HepG2 (cell line): Measurements from ENCODE around the gene GNAI2. TPM values are rescaled to one million over a fixed set of nuclear protein-coding genes. Genes with fewer than 3 reads are reported as not detected.
"Not testable (repeated sequence)": the region's sequence is repeated elsewhere in the genome, so short reads cannot be mapped to it uniquely, and the experiment has no call there.

Experiments
- ATAC-seq: fragments of 200-7000 bp; cut with Tn5 transposase; 3 replicates; pipeline ENCODE4 v1.9.1; 2020; ENCODE audit warnings: mild to moderate bottlenecking, moderate library complexity
- BruUV-seq: library from RNA; stranded (reverse); fragments of 400-500 nt; replicated peaks from 2 replicates; lab custom pipeline; 2021; lab: Mats Ljungman, UMichigan
- CTCF ChIA-PET: fragments of 300-600 bp; formaldehyde crosslinking; extraction: SDS; loops from one replicate; lab custom pipeline; 2021; ENCODE audit warnings: low total read pairs, inconsistent platforms, low intra/inter-chr PET ratio; lab: Yijun Ruan, JAX
- POLR2A ChIA-PET: fragments of 350-600 bp; sonication (Branson Sonifier 250); formaldehyde crosslinking; loops from one replicate; lab custom pipeline; 2020; ENCODE audit warnings: antibody characterized with exemption, inconsistent platforms; lab: Yijun Ruan, JAX
- DNase-seq: peaks from one replicate; pipeline ENCODE4 v3.0.0-alpha.2; 2015; ENCODE audit warnings: low spot score
- FAIRE-seq: peaks from 3 replicates; lab custom pipeline; 2011; peaks lifted over from hg19 to GRCh38; lab: Jason Lieb, UNC
- H2AFZ ChIP-seq: one replicate; pipeline ENCODE4 v1.6.1; 2011; ENCODE audit warnings: low read length, inconsistent platforms
- H3K27ac ChIP-seq: fragments of 300-600 bp; 3 replicates; pipeline ENCODE4 v1.8.0; 2011; ENCODE audit warnings: mixed run types, mild to moderate bottlenecking, mixed read lengths, low read length, inconsistent platforms; ENCODE audit not compliant: insufficient read depth; ENCODE audit errors: extremely low read length
- H3K27me3 ChIP-seq, 2 experiments: fragments of 200-600 bp in 1 of 2; 2 replicates in 1 of 2; 3 replicates in 1 of 2; pipeline versions ENCODE4 v1.6.0 to v1.8.0; 2011; ENCODE audit warnings: low read length in 2 of 2, mild to moderate bottlenecking in 2 of 2, moderate library complexity in 2 of 2, inconsistent platforms in 1 of 2; ENCODE audit not compliant: insufficient read depth in 2 of 2, control insufficient read depth in 1 of 2
- H3K36me3 ChIP-seq, 2 experiments: fragments of 200-600 bp in 1 of 2; replicated peaks in 1 of 2; 2 replicates in 1 of 2; 3 replicates in 1 of 2; pipeline versions ENCODE4 v1.5.1 to v1.8.0; 2011; ENCODE audit warnings: low read length in 2 of 2, inconsistent platforms in 1 of 2; ENCODE audit not compliant: insufficient read depth in 2 of 2, control insufficient read depth in 1 of 2
- H3K4me1 ChIP-seq: 2 replicates; pipeline ENCODE4 v1.5.1; 2012; ENCODE audit warnings: low read length, inconsistent platforms; ENCODE audit not compliant: insufficient read depth
- H3K4me2 ChIP-seq: 2 replicates; pipeline ENCODE4 v1.6.0; 2011; ENCODE audit warnings: low read depth, low read length, inconsistent platforms
- H3K4me3 ChIP-seq, 3 experiments: fragments of 200-600 bp in 1 of 3; sonication (generic), shearing (Covaris generic) in 1 of 3; replicated peaks in 1 of 3; 2 replicates each; pipeline ENCODE4 v1.5.1; 2011 to 2016; ENCODE audit warnings: low read length in 3 of 3, inconsistent platforms in 2 of 3, low read depth in 2 of 3, mild to moderate bottlenecking in 2 of 3, control low read depth in 1 of 3, mixed read lengths in 1 of 3; ENCODE audit not compliant: insufficient read depth in 1 of 3
- H3K79me2 ChIP-seq: one replicate; pipeline ENCODE4 v1.6.1; 2011; ENCODE audit warnings: low read length, inconsistent platforms; ENCODE audit not compliant: insufficient read depth
- H3K9ac ChIP-seq: 2 replicates; pipeline ENCODE4 v1.6.0; 2011; ENCODE audit warnings: mild to moderate bottlenecking, low read depth, low read length, inconsistent platforms; ENCODE audit not compliant: insufficient read depth
- H3K9me3 ChIP-seq: 2 replicates; pipeline ENCODE4 v1.5.1; 2012; ENCODE audit warnings: mild to moderate bottlenecking, low read length
- H4K20me1 ChIP-seq: 2 replicates; pipeline ENCODE4 v1.6.0; 2011; ENCODE audit warnings: inconsistent platforms, mild to moderate bottlenecking, low read length, moderate library complexity; ENCODE audit not compliant: insufficient read depth
- ETV6 ChIP-seq: sonication (generic); formaldehyde crosslinking; conservative IDR thresholded peaks from 2 replicates; pipeline ENCODE4 v1.4.0; 2020; ENCODE audit warnings: missing genetic modification reagents
- MED8 ChIP-seq: sonication (generic); formaldehyde crosslinking; IDR thresholded peaks from 2 replicates; pipeline ENCODE4 v1.8.1; 2023; ENCODE audit warnings: mild to moderate bottlenecking, missing genetic modification reagents; ENCODE audit not compliant: insufficient replicate concordance
- ZFX ChIP-seq: sonication (generic); formaldehyde crosslinking; IDR thresholded peaks from 2 replicates; pipeline ENCODE4 v1.4.0; 2020; ENCODE audit warnings: mild to moderate bottlenecking, low read depth, missing genetic modification reagents, moderate library complexity
- ZNF121 ChIP-seq: sonication (generic); formaldehyde crosslinking; IDR thresholded peaks from 2 replicates; pipeline ENCODE4 v1.5.0; 2020; ENCODE audit warnings: mild to moderate bottlenecking, missing genetic modification reagents
- WGBS: methylation state at CpG from one replicate; pipeline ENCODE4 v1.1.6; 2017; ENCODE audit warnings: low lambda C conversion rate; 5-methylcytosine and 5-hydroxymethylcytosine counted together
- in situ Hi-C: cut with HindIII; loops from 2 replicates; pipeline ENCODE4 v1.10.0; 2017; ENCODE audit warnings: low pct_unique_long_range_greater_than_20kb; ENCODE audit not compliant: extremely low pct_ligation_motif_present
- intact Hi-C: fragments of 100-400 bp; cut with micrococcal nuclease; formaldehyde crosslinking; loops from one replicate; pipeline ENCODE4 v1.10.0; 2022; ENCODE audit not compliant: unreplicated experiment
- polyA plus RNA-seq, 8 experiments: library from polyadenylated mRNA; depleted of rRNA in 3 of 8; stranded (reverse) in 7 of 8; unstranded in 1 of 8; fragments of >200 nt; fragmentation: Illumina TruSeq in 4 of 8; extraction: Trizol in 4 of 8; gene quantifications; 2 replicates each; pipeline versions ENCODE4 v1.2.1 to v1.2.3, GENCODE V29; 2011 to 2016; ENCODE audit warnings: low read depth in 4 of 8, missing spikeins in 1 of 8, mixed read lengths in 1 of 8; ENCODE audit not compliant: insufficient read depth in 1 of 8
- total RNA-seq, 5 experiments: library from RNA; depleted of rRNA; stranded (reverse); fragments of >200 nt; fragmentation: Illumina TruSeq; extraction: Trizol; gene quantifications; 2 replicates each; pipeline ENCODE4 v1.2.3, GENCODE V29; 2016; ENCODE audit warnings: low read depth in 1 of 5
- TF ChIP-seq, protein P1 (sequence below): sonication (generic); formaldehyde crosslinking; IDR thresholded peaks from 2 replicates; pipeline ENCODE4 v1.5.0; 2020; ENCODE audit warnings: mild to moderate bottlenecking, missing genetic modification reagents

GNAI2 gene
- total and polyA plus RNA-seq, 2 of the 13 experiments (the other 11 are each of a cell fraction or from before 2014, with no cell fraction given), result 51.1 to 66.2 TPM

GRCh38 chr3:50262200-50262599 is 26.2 kb downstream of the GNAI2 start:
- H4K20me1 ChIP-seq, DNase-seq, H3K9ac ChIP-seq, BruUV-seq, H3K27me3 ChIP-seq, H3K4me3 ChIP-seq, ATAC-seq, FAIRE-seq, H2AFZ ChIP-seq, H3K9me3 ChIP-seq, CTCF ChIA-PET: not testable (repeated sequence)
- POLR2A ChIA-PET, result interaction anchor here (1.7 to 8.0 kb wide), 4 partner anchors 9 to 52 kb away, joined by 5 to 155 read pairs (median 66); partner anchors contain the start of genes HYAL3, NAA80 and SEMA3B
- WGBS, result 100% methylated on average over 4 of the region's 4 CpGs
- H3K27ac ChIP-seq, result peak overlapping the region; percentile 96
- H3K79me2 ChIP-seq, result peaks cover 12% of the 10 kb centered on the region
- peaks cover 79% of the 10 kb centered on the region for H3K4me1 ChIP-seq
- H3K4me2 ChIP-seq, result 0 out of 2 replicates have a peak overlapping the region, but pooled peaks have one; percentile 29
- TF ChIP-seq MED8 (CRISPR knock-in tag) (peak; percentile 6), ZNF121 (CRISPR knock-in tag) (peak; percentile 89)
- TF ChIP-seq, protein P1, sequence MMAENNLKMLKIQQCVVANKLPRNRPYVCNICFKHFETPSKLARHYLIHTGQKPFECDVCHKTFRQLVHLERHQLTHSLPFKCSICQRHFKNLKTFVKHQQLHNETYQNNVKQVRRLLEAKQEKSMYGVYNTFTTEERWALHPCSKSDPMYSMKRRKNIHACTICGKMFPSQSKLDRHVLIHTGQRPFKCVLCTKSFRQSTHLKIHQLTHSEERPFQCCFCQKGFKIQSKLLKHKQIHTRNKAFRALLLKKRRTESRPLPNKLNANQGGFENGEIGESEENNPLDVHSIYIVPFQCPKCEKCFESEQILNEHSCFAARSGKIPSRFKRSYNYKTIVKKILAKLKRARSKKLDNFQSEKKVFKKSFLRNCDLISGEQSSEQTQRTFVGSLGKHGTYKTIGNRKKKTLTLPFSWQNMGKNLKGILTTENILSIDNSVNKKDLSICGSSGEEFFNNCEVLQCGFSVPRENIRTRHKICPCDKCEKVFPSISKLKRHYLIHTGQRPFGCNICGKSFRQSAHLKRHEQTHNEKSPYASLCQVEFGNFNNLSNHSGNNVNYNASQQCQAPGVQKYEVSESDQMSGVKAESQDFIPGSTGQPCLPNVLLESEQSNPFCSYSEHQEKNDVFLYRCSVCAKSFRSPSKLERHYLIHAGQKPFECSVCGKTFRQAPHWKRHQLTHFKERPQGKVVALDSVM (CRISPR knock-in tag), result peak; percentile 91
- in situ Hi-C loops, result loop anchor here (5.0 kb wide), 1 partner anchor 60 kb away; the partner anchor contains the start of gene HYAL2
- H3K36me3 ChIP-seq, result peaks cover 4 to 12% of the 10 kb centered on the region in 2 experiments; a peak in 4 of 5 replicates
- intact Hi-C loops, result loop anchor here (5.0 kb wide), 1 partner anchor 40 kb away; the partner anchor contains the start of gene HYAL1

- H3K9me3 ChIP-seq, result no peaks in the 10 kb centered on the region
- H3K27ac ChIP-seq, result peak overlapping the region; percentile 96
- WGBS, result 82% methylated on average over 7 of the region's 7 CpGs
- 0 out of 6 replicates have a peak overlapping the region, but pooled peaks of 1 of the 3 experiments have one; percentile 11 for H3K4me3 ChIP-seq
- peaks cover 12% of the 10 kb centered on the region for H3K79me2 ChIP-seq
- peak overlapping the region; percentile 29; the same call in 1 of the 2 replicates for H3K4me2 ChIP-seq
- no peak for DNase-seq
- no peak overlapping the region for H2AFZ ChIP-seq
- intact Hi-C loops (loop anchor here (5.0 kb wide), 1 partner anchor 40 kb away; the partner anchor contains the start of gene HYAL1), in situ Hi-C loops (loop anchor here (5.0 kb wide), 1 partner anchor 60 kb away; the partner anchor contains the start of gene HYAL2)
- H3K4me1 ChIP-seq, result peaks cover 84% of the 10 kb centered on the region
- H3K9ac ChIP-seq, result peak overlapping the region; percentile 79
- no TSS peak for BruUV-seq
- no peaks in the 10 kb centered on the region for H4K20me1 ChIP-seq
- no peak for FAIRE-seq
- ChIA-PET POLR2A (interaction anchor here (0.7 to 8.0 kb wide), 13 partner anchors 8 to 67 kb away, joined by 3 to 155 read pairs (median 16); partner anchors contain the start of genes GNAI2, HYAL1, HYAL2 and HYAL3), CTCF (no interaction called here)
- no peaks in the 10 kb centered on the region for H3K27me3 ChIP-seq
- H3K36me3 ChIP-seq, result peaks cover 3 to 8% of the 10 kb centered on the region in 2 experiments; a peak in 2 of 5 replicates
- no peak for ATAC-seq
- TF ChIP-seq ZFX (CRISPR knock-in tag) (peak; percentile 7; the same call in 1 of the 2 replicates), ETV6 (CRISPR knock-in tag) (no peak)
These were observed 26.8 kb downstream of the GNAI2 start for GRCh38 chr3:50262778-50263177.
